ENCODE results near the gene DYNC2LI1.

Gene DYNC2LI1

GRCh38 chr2:43796206-43796605 is 22.4 kb downstream of the DYNC2LI1 start:
- no peak for DNase-seq (ENCODE audit: low read depth)
- TF ChIP-seq CTCF (IDR thresholded peaks at IDR 0.05; ENCODE audit: insufficient read depth, low read depth, low read length, missing control alignments) = no peak
- H3K4me3 ChIP-seq (ENCODE audit: low read depth, low read length) = no peak overlapping the region

GRCh38 chr2:43798300-43798699 is 24.5 kb downstream of the DYNC2LI1 start:
- DNase-seq (ENCODE audit: low read depth) = no peak
- TF ChIP-seq CTCF (IDR thresholded peaks at IDR 0.05; ENCODE audit: insufficient read depth, low read depth, low read length, missing control alignments) = no peak
- no peak overlapping the region for H3K4me3 ChIP-seq (ENCODE audit: low read depth, low read length)

GRCh38 chr2:43800894-43801293 is 27.1 kb downstream of the DYNC2LI1 start:
- no peak for DNase-seq (ENCODE audit: low read depth)
- no peak for TF ChIP-seq CTCF (IDR thresholded peaks at IDR 0.05; ENCODE audit: insufficient read depth, low read depth, low read length, missing control alignments)
- H3K4me3 ChIP-seq (ENCODE audit: low read depth, low read length) = no peak overlapping the region

- DNase-seq (ENCODE audit: low read depth) = no peak
- H3K4me3 ChIP-seq (ENCODE audit: low read depth, low read length) = no peak overlapping the region
- TF ChIP-seq CTCF (IDR thresholded peaks at IDR 0.05; ENCODE audit: insufficient read depth, low read depth, low read length, missing control alignments) = no peak
Measured at GRCh38 chr2:43802135-43802534, 28.3 kb downstream of the DYNC2LI1 start.

GRCh38 chr2:43803113-43803512 is 29.3 kb downstream of the DYNC2LI1 start:
- no peak for DNase-seq (ENCODE audit: low read depth)
- TF ChIP-seq CTCF (IDR thresholded peaks at IDR 0.05; ENCODE audit: insufficient read depth, low read depth, low read length, missing control alignments) = no peak
- H3K4me3 ChIP-seq (ENCODE audit: low read depth, low read length) = no peak overlapping the region

- no peak for TF ChIP-seq CTCF (IDR thresholded peaks at IDR 0.05; ENCODE audit: insufficient read depth, low read depth, low read length, missing control alignments)
Measured at GRCh38 chr2:43806719-43807031, 32.8 kb downstream of the DYNC2LI1 start.

GRCh38 chr2:43810452-43810851 is 36.6 kb downstream of the DYNC2LI1 start:
- H3K4me3 ChIP-seq (ENCODE audit: low read depth, low read length) = no peak overlapping the region
- TF ChIP-seq CTCF (IDR thresholded peaks at IDR 0.05; ENCODE audit: insufficient read depth, low read depth, low read length, missing control alignments) = no peak
- DNase-seq (ENCODE audit: low read depth) = no peak

More at GRCh38 chr2:43806719-43807031, 32.8 kb downstream of the DYNC2LI1 start:
- no peak overlapping the region for H3K4me3 ChIP-seq (ENCODE audit: low read depth, low read length)
- no peak for DNase-seq (ENCODE audit: low read depth)

All from GM12865 (cell line).